ENCODE data around the gene LRRC74B.
"Not testable (repeated sequence)": the region's sequence is repeated elsewhere in the genome, so short reads cannot be mapped to it uniquely, and the experiment has no call there.

LRRC74B gene, protein sequence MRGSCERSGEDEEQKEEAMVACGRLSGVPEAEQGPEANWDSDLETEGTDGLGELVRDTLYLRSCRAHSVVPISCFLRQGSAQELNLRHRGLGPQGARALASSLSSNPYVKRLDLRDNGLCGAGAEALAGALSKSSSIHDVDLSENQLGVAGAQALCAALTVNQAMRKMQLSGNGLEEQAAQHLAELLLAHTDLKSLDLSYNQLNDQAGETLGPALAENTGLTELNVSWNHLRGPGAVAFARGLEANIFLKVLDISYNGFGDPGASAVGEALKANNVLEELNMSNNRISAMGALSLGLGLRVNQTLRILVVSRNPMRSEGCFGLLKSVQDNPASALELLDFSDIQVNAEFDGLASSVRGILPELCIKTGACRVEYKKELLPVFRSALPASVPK

GRCh38 chr22:21045585-21046294 is at the start of gene LRRC74B:
Gene LRRC74B (plus strand): TSS chr22:21045946. CDS start chr22:21045987, 41 bp downstream.
- peak; percentile 75 for DNase-seq

DNA sequence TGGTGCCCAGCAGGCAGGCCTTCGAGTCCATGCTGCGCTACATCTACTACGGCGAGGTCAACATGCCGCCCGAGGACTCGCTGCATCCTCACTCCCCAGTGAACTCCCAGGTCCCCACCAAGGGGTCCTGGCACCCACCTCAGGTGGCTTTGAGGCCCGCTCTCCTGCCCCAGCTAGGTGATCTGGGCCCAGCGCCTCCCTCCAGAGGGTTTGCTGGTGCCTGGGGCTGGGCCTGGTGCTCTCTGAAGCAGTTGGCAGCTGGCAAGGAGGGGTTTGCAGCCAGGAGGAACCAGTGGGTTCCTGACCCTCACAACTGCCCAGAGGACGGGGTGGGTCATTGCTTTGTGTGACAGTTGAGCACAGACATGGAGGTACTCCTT is 49.7 kb upstream of the LRRC74B start:
- DNase-seq: no peak

DNA sequence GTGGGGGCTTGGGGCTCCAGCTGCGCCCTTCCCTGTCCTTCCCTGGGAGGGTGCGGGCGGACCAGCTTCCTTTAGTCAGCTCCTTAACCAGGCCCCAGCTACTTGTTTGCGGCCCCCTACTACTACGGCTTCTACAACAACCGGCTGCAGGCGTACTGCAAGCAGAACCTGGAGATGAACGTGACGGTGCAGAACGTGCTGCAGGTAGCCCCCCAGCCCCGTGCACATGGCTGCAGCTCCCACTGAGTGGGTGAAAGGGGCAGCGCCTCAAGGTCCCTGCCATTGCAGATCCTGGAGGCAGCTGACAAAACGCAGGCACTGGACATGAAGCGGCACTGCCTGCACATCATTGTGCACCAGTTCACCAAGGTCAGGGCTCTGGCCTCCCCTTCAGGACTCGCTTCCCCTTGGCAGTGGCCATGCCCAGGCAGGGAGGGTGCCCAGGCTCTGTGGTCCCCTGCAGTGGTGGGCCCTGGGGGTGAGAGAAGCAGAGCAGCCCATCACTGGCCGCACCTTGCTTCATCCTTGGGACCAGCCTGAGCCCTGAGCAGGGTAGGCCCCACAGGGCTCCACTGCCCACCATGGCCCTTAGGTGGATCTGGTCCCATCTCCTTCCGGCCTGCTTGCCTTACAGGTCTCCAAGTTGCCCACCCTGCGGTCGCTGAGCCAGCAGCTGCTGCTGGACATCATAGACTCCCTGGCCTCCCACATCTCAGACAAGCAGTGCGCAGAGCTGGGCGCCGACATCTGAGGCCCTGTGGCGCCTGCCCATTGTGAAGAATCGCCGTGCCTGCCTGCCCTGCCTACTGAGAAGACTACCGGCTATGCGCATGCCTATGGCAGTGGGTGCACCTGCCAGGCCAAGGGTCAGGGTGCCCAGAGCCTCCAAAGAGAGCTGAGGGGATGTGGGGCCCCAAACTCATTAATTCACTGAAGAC is 48.9 kb upstream of the LRRC74B start:
- no peak for DNase-seq

- no peak for DNase-seq
Observed at GRCh38 chr22:20997536-20998257, 48.0 kb upstream of the LRRC74B start.

GRCh38 chr22:20998411-20999336 is 47.1 kb upstream of the LRRC74B start:
- DNase-seq: no peak

DNA sequence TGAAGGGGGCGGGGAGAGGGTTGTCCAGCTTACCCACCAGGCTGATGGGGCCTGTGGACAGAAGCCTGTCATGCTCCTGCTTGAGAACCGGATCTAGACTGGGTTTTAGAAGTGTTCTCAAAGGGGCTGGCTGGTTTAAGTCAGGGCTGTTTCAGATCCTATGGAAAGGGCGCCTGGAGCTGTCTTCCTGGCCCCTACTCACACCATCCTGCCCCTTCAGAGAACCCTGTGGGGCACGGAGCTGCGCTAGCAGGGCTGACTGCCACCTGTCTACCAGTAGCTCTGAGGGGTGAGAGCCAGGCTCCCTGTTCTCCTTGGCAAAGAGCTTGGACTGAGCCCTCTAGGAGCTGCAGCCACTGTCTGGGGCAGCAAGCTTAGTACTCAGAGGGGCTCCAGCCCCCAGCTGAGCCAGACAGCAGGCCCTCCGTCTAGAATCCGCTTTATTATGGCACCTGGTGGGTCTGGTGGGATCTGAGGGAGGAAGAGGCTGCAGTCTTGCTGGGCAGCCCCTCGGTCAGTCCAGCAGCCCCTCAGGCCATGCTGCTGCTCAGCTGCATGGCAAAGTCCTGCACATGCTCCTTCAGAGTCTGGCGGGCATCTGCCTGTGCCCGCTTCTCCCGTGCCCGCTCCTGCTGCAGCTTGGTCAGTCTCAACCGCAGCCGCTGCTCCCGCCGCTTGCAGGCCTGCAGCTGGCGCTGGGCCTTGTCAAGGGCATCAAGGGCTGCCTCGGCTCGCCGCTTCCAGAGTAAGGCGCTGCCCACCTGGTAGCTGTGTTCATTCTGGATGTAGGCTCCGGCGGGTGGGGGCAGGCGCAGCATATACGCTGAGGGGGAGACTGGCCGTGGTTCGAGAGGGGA is 46.2 kb upstream of the LRRC74B start:
- no peak for DNase-seq

DNA sequence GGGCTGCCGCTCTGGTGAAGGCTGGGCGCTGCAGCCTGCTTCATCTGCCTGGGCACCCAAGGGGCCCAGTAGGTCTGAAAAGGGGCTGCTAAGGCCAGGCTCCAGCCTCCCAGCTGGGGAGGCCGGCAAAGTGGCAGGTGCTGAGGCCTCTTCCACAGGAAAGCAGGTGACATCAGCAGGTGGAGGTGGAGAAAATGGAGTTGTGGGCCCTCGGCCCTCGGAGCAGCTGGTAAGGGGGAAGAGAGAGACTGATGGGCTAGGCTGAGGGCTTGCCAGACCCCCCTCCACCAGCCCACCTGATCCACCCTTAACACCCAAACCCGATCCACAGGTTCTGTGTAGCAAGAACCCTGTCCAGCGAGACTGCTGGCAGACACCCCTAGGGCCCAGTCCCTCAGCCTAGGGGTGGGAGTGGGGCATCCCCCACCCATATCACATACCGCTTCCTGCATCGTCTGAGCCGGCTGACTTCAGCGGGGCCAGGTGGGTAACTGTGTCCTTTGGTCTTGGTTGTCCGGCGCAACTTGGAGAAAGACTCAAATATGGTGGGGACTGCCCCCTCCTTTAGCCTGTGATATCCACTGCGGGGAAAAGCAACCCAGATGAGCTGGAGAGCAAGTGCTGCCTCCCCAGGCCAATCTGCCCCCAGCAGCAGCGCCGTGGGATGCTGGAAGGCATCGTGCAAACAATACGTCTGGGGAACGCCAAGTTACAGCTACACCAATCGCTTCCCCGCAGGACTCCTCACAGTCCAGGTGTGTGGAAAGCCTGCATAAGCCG is 45.3 kb upstream of the LRRC74B start:
- DNase-seq: no peak

- DNase-seq: no peak
Observed at GRCh38 chr22:21000987-21001600, 44.7 kb upstream of the LRRC74B start.

GRCh38 chr22:21001601-21002325 is 44.0 kb upstream of the LRRC74B start, which contains the start of gene THAP7:
Gene THAP7 (minus strand): TSS chr22:21002118. CDS start chr22:21001911, 207 bp downstream.
- peak; percentile 96 for DNase-seq

- DNase-seq: no peak
Observed at GRCh38 chr22:21003782-21004181, 42.0 kb upstream of the LRRC74B start.

DNA sequence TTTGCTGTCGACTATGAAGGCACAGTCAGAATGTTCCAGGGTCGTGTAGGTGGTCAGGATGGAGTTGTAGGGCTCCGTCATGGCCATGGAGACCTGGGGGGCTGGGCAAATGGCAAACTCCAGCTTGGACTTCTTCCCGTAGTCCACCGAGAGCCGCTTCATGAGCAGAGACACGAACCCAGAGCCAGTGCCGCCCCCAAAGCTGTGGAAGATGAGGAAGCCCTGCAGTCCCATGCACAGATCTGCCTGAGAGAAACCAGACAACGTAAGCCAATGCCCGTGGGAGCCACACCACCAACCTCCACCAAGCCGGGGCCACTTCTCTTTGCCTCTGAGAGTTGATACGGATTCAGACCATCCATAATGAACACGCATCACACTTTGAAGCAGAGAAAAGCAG is 36.5 kb upstream of the LRRC74B start:
- not testable (repeated sequence) for DNase-seq

DNA sequence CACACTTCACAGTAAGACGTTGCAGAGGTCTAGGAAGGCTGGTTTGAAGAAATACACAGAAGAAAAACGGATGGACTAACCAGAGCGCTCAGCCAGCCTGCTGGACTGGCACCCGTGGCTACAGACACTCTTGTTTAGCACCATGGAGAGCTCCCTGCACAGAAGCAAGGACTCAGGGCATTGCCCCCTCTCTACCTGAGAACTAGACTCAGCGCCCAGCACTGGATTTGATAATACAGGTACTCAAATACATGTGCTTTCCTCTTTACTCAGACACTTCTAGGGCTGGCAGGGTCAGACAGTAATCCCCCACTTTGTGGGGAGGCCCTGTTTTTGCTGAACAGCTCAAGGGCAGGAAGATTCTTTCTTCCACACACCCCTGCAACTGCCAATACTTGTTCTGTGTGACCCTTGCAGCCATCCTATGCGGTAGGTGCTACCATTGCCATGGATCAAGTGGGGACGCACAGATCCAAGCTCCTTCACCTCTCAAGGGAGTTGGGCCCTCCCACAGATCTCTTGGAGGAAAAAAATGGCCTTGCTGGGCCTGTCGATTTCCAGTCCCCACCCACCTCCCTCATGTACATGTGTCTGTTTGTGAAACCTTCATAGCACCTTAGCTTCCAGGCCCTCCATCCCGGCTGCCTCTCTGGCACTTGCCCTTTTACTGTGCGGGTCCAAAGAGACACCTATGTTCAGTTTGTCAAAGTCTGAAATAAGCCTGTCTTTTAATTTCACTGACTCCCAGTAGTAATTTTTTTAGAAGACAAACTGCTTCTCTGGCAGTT is 35.9 kb upstream of the LRRC74B start:
- peak; percentile 14 for DNase-seq

DNA sequence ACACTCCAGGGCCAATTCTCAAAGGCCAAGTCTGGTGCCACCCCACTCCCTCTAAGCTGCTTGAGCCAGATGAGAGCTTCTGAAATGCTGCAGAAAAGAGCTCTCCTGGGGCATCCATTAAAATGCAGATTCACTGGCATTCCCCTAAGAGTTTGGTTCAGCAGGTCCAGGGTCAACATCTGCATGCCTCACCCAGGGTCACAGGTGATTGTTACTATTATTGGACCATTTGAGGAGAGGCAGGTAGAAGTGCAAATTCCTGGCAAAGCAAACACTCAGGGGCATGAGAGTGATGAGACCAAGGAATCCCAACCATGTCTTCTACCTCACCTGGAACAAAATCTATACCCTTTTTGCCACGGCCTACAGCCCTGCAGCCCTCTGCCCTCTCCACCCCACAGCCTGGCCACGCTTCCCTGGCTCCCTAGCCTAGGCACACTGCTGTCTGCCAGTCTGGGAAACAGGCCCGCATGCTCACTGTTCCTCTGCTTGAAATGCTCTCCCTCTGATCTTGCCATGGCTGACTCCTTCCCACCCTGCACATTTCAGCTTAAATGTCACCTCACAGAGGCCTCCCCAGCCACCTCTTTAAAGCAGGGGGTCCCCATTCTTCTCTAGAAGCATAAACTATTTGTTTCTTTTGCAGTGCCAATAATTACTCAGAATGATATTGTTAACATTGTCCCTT is 35.2 kb upstream of the LRRC74B start:
- no peak for DNase-seq

GRCh38 chr22:21012446-21013407 is 33.0 kb upstream of the LRRC74B start:
- no peak for DNase-seq

GRCh38 chr22:21013657-21014201 is 32.0 kb upstream of the LRRC74B start:
- no peak for DNase-seq
